Measurements from ENCODE around the gene CYTH3.

- TF ChIP-seq TBP (optimal IDR thresholded peaks at IDR 0.05; ENCODE audit: low read depth, low read length) = no peak
- TF ChIP-seq CTCF (IDR thresholded peaks at IDR 0.05 in 2 of 3, conservative IDR thresholded peaks at IDR 0.05 in 1 of 3; ENCODE audit: insufficient read depth in 2 of 3, low read depth in 1 of 3, low read length in 3 of 3) = no peak
- no peak for TF ChIP-seq CBX3 (IDR thresholded peaks at IDR 0.05; ENCODE audit: borderline replicate concordance in 1 of 2, low read length in 2 of 2)
- TF ChIP-seq TCFL5 (CRISPR knock-in tag; conservative IDR thresholded peaks at IDR 0.05) = no peak
- TF ChIP-seq JUN (IDR thresholded peaks at IDR 0.05; ENCODE audit: borderline replicate concordance, low read depth, low read length) = no peak
- TF ChIP-seq JUN (CRISPR knock-in tag; IDR thresholded peaks at IDR 0.05; ENCODE audit: borderline replicate concordance) = no peak
These were observed 135.9 kb downstream of the CYTH3 start for GRCh38 chr7:6136475-6136874.

Data from K562 (cell line).